HCT116 (cell line): ENCODE measurements around the gene IL36RN. TPM values are rescaled to one million over a fixed set of nuclear protein-coding genes. Genes with fewer than 3 reads are reported as not detected.

Experiments used
- ATAC-seq: fragments of 200-7000 bp; cut with Tn5 transposase; 2 replicates; pipeline ENCODE4 v1.9.1; 2020; ENCODE audit warnings: mild to moderate bottlenecking, moderate library complexity
- BruUV-seq: library from RNA; stranded (reverse); fragments of 400-500 nt; replicated peaks from 2 replicates; lab custom pipeline; 2021; lab: Mats Ljungman, UMichigan
- CTCF ChIA-PET: fragments of 300-600 bp; sonication (Branson Sonifier 250); formaldehyde crosslinking; loops from one replicate; lab custom pipeline; 2021; ENCODE audit warnings: antibody characterized with exemption; lab: Charles Lee
- POLR2A ChIA-PET: fragments of 300-600, 350-600 bp; sonication (Branson Sonifier 250); formaldehyde crosslinking; loops from one replicate; lab custom pipeline; 2021; ENCODE audit warnings: antibody characterized with exemption; lab: Charles Lee
- RAD21 ChIA-PET, 2 experiments: fragments of 300-600 bp; sonication (Branson Sonifier 250); formaldehyde crosslinking; loops; one replicate each; lab custom pipeline; 2023; ENCODE audit warnings: low total read pairs in 2 of 2; ENCODE audit not compliant: uncharacterized antibody in 2 of 2, unreplicated experiment in 2 of 2, low non-redundant PET in 1 of 2; lab: Charles Lee
- DNase-seq: peaks from one replicate; pipeline ENCODE4 v3.0.0-alpha.2; 2010; ENCODE audit warnings: low read depth, low spot score
- H2AFZ ChIP-seq: fragments of 200-600 bp; shearing (Covaris generic), sonication (generic); 2 replicates; pipeline ENCODE4 v1.6.1; 2017; ENCODE audit warnings: low read depth, mixed run types, mixed read lengths, antibody characterized with exemption, low read length; ENCODE audit not compliant: poor library complexity, severe bottlenecking
- H3K27ac ChIP-seq: 2 replicates; pipeline ENCODE4 v1.5.1; 2012; ENCODE audit warnings: low read depth, low read length
- H3K27me3 ChIP-seq: fragments of 200-600 bp; sonication (generic); 2 replicates; pipeline ENCODE4 v1.6.1; 2016; ENCODE audit warnings: mixed run types, low read length, mixed read lengths; ENCODE audit not compliant: insufficient read depth
- H3K36me3 ChIP-seq, 2 experiments: fragments of 200-500 bp in 1 of 2; fragments of 200-600 bp in 1 of 2; sonication (Bioruptor generic) in 1 of 2; sonication (generic) in 1 of 2; 2 replicates each; pipeline versions ENCODE4 v1.5.1 to v1.6.1; 2014 to 2016; ENCODE audit warnings: low read length in 2 of 2, inconsistent platforms in 1 of 2, mixed read lengths in 1 of 2, mixed run types in 1 of 2; ENCODE audit not compliant: insufficient read depth in 2 of 2, control insufficient read depth in 1 of 2
- H3K4me1 ChIP-seq, 2 experiments: fragments of 200-600 bp in 1 of 2; sonication (generic) in 1 of 2; 2 replicates each; pipeline versions ENCODE4 v1.5.1 to v1.6.1; 2012 to 2017; ENCODE audit warnings: low read length in 2 of 2, inconsistent platforms in 1 of 2, mild to moderate bottlenecking in 1 of 2, mixed read lengths in 1 of 2, mixed run types in 1 of 2, moderate library complexity in 1 of 2; ENCODE audit not compliant: insufficient read depth in 2 of 2, control insufficient read depth in 1 of 2
- H3K4me2 ChIP-seq: fragments of 200-600 bp; sonication (generic); 2 replicates; pipeline ENCODE4 v1.6.1; 2017; ENCODE audit warnings: mixed run types, low read length, mixed read lengths
- H3K4me3 ChIP-seq, 2 experiments: fragments of 200-600 bp in 1 of 2; sonication (generic) in 1 of 2; replicated peaks in 1 of 2; 2 replicates each; pipeline ENCODE4 v1.5.1; 2011 to 2016; ENCODE audit warnings: low read length in 2 of 2, control low read depth in 1 of 2, low read depth in 1 of 2, mild to moderate bottlenecking in 1 of 2, mixed read lengths in 1 of 2, mixed run types in 1 of 2
- H3K79me2 ChIP-seq: fragments of 200-600 bp; sonication (generic); 2 replicates; pipeline ENCODE4 v1.6.1; 2017; ENCODE audit warnings: mild to moderate bottlenecking, mixed run types, low read length, moderate library complexity, mixed read lengths; ENCODE audit not compliant: insufficient read depth
- H3K9ac ChIP-seq: fragments of 200-600 bp; sonication (generic); 2 replicates; pipeline ENCODE4 v1.6.1; 2016; ENCODE audit warnings: low read length, mixed read lengths
- H3K9me2 ChIP-seq: fragments of 200-600 bp; sonication (generic), shearing (Covaris generic); 2 replicates; pipeline ENCODE4 v1.6.1; 2017; ENCODE audit warnings: mixed run types, mild to moderate bottlenecking, moderate library complexity; ENCODE audit not compliant: insufficient read depth
- H3K9me3 ChIP-seq, 2 experiments: fragments of 200-500 bp in 1 of 2; fragments of 200-600 bp in 1 of 2; sonication (Bioruptor generic) in 1 of 2; sonication (generic) in 1 of 2; 2 replicates each; pipeline ENCODE4 v1.6.1; 2014 to 2017; ENCODE audit warnings: low read length in 2 of 2, mixed read lengths in 2 of 2, inconsistent platforms in 1 of 2, low read depth in 1 of 2, mild to moderate bottlenecking in 1 of 2, mixed run types in 1 of 2, moderate library complexity in 1 of 2; ENCODE audit not compliant: control insufficient read depth in 1 of 2, insufficient read depth in 1 of 2
- H4K20me1 ChIP-seq: fragments of 200-600 bp; sonication (generic), shearing (Covaris generic); 2 replicates; pipeline ENCODE4 v1.6.1; 2017; ENCODE audit warnings: mixed run types, mild to moderate bottlenecking, moderate library complexity; ENCODE audit not compliant: insufficient read depth
- ATF3 ChIP-seq: IDR thresholded peaks from 2 replicates; pipeline ENCODE4 v1.6.1; 2012
- CBX3 ChIP-seq: IDR thresholded peaks from 2 replicates; pipeline ENCODE4 v1.6.1; 2012; ENCODE audit warnings: low read depth
- CEBPB ChIP-seq: IDR thresholded peaks from 2 replicates; pipeline ENCODE4 v1.6.1; 2012; ENCODE audit warnings: low read depth
- EGR1 ChIP-seq: IDR thresholded peaks from 2 replicates; pipeline ENCODE4 v1.6.1; 2012; ENCODE audit warnings: low read depth
- ELF1 ChIP-seq: IDR thresholded peaks from 2 replicates; pipeline ENCODE4 v1.6.1; 2012; ENCODE audit warnings: low read depth, borderline replicate concordance
- EZH2 ChIP-seq: fragments of 200-600 bp; sonication (generic); IDR thresholded peaks from 2 replicates; pipeline ENCODE4 v1.6.1; 2017; ENCODE audit warnings: antibody characterized with exemption, mixed run types
- FOSL1 ChIP-seq: IDR thresholded peaks from 2 replicates; pipeline ENCODE4 v1.6.1; 2012; ENCODE audit warnings: low read depth
- JUND ChIP-seq: IDR thresholded peaks from 2 replicates; pipeline ENCODE4 v1.6.1; 2012
- POLR2A ChIP-seq: IDR thresholded peaks from 2 replicates; pipeline ENCODE4 v1.7.0; 2011; ENCODE audit warnings: borderline replicate concordance; ENCODE audit not compliant: insufficient read depth, insufficient read length; ENCODE audit errors: extremely low read depth
- RAD21 ChIP-seq: IDR thresholded peaks from 2 replicates; pipeline ENCODE4 v1.6.1; 2012; ENCODE audit warnings: low read depth, mild to moderate bottlenecking
- SIN3A ChIP-seq: IDR thresholded peaks from 2 replicates; pipeline ENCODE4 v1.6.1; 2012; ENCODE audit warnings: low read depth
- SRF ChIP-seq: IDR thresholded peaks from 2 replicates; pipeline ENCODE4 v1.6.1; 2012; ENCODE audit warnings: low read depth
- TCF7L2 ChIP-seq: IDR thresholded peaks from 2 replicates; pipeline ENCODE4 v1.7.0; 2011; ENCODE audit warnings: borderline replicate concordance, inconsistent platforms; ENCODE audit not compliant: insufficient read depth, insufficient read length; ENCODE audit errors: extremely low read depth
- ZNF274 ChIP-seq: fragments of 200-500 bp; sonication (Bioruptor generic); IDR thresholded peaks from 2 replicates; pipeline ENCODE4 v1.6.1; 2014; ENCODE audit warnings: mild to moderate bottlenecking, low read depth, low read length, inconsistent platforms
- intact Hi-C: fragments of 100-400 bp; cut with micrococcal nuclease; formaldehyde crosslinking; loops from 2 replicates; pipeline ENCODE4 v1.10.0; 2022
- total RNA-seq: library from RNA; stranded (reverse); gene quantifications from one replicate; pipeline ENCODE4 v1.2.1, GENCODE V29; 2021; ENCODE audit not compliant: unreplicated experiment
- TF ChIP-seq, protein P1 (sequence below): IDR thresholded peaks from 2 replicates; pipeline ENCODE4 v1.6.1; 2011; ENCODE audit warnings: mild to moderate bottlenecking, low read length, moderate library complexity; ENCODE audit not compliant: insufficient replicate concordance; ENCODE audit errors: extremely low read depth
- TF ChIP-seq, protein P2 (sequence below): IDR thresholded peaks from 2 replicates; pipeline ENCODE4 v1.6.1; 2012; ENCODE audit warnings: low read depth

The IL36RN gene
- total RNA-seq, 1 experiment from 2014 or later, result not detected

DNA sequence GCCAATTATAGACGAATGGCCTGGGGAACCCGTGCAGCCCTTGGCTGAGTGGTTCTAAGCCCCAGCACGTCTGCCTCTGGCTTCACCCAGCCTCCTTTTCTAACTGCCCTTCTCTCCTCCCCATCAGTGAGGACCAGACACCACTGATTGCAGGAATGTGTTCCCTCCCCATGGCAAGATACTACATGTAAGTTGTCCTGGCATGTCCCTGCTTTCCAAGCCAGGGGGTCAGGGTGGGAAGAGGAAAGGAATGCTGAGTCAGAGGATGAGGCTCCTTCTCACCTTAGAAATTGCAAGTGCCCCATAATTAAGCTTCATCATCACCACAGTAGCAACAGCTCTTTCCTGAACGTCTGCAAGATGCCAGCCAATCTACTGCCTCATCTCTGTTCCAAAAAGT, 13.6 kb downstream of the IL36RN start (continued):
- TF ChIP-seq, protein P1, sequence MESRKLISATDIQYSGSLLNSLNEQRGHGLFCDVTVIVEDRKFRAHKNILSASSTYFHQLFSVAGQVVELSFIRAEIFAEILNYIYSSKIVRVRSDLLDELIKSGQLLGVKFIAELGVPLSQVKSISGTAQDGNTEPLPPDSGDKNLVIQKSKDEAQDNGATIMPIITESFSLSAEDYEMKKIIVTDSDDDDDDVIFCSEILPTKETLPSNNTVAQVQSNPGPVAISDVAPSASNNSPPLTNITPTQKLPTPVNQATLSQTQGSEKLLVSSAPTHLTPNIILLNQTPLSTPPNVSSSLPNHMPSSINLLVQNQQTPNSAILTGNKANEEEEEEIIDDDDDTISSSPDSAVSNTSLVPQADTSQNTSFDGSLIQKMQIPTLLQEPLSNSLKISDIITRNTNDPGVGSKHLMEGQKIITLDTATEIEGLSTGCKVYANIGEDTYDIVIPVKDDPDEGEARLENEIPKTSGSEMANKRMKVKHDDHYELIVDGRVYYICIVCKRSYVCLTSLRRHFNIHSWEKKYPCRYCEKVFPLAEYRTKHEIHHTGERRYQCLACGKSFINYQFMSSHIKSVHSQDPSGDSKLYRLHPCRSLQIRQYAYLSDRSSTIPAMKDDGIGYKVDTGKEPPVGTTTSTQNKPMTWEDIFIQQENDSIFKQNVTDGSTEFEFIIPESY, result no peak
- TF ChIP-seq ELF1 (no peak), RAD21 (no peak), SIN3A (no peak)

- ChIA-PET POLR2A (no interaction called here), RAD21 (no interaction called here), CTCF (no interaction called here)
- no peak overlapping the region for H3K9ac ChIP-seq
- no peak overlapping the region for H3K4me3 ChIP-seq
- no peaks in the 10 kb centered on the region for H3K9me2 ChIP-seq
- H3K4me2 ChIP-seq, result no peak overlapping the region
- H3K27ac ChIP-seq, result no peak overlapping the region
- H3K79me2 ChIP-seq, result no peaks in the 10 kb centered on the region
- H3K4me1 ChIP-seq, result peaks cover 3 to 13% of the 10 kb centered on the region in 2 experiments; a peak in 3 of 4 replicates
- no peaks in the 10 kb centered on the region for H4K20me1 ChIP-seq
- no peak overlapping the region for H2AFZ ChIP-seq
- H3K36me3 ChIP-seq, result no peaks in the 10 kb centered on the region
- BruUV-seq, result no TSS peak
- TF ChIP-seq POLR2A (no peak), EGR1 (no peak), ATF3 (no peak), CBX3 (no peak), ZNF274 (no peak), FOSL1 (no peak), TCF7L2 (no peak), RAD21 (no peak), CEBPB (no peak), JUND (no peak), SRF (no peak), SIN3A (no peak), EZH2 (no peak)
- TF ChIP-seq, protein P2, sequence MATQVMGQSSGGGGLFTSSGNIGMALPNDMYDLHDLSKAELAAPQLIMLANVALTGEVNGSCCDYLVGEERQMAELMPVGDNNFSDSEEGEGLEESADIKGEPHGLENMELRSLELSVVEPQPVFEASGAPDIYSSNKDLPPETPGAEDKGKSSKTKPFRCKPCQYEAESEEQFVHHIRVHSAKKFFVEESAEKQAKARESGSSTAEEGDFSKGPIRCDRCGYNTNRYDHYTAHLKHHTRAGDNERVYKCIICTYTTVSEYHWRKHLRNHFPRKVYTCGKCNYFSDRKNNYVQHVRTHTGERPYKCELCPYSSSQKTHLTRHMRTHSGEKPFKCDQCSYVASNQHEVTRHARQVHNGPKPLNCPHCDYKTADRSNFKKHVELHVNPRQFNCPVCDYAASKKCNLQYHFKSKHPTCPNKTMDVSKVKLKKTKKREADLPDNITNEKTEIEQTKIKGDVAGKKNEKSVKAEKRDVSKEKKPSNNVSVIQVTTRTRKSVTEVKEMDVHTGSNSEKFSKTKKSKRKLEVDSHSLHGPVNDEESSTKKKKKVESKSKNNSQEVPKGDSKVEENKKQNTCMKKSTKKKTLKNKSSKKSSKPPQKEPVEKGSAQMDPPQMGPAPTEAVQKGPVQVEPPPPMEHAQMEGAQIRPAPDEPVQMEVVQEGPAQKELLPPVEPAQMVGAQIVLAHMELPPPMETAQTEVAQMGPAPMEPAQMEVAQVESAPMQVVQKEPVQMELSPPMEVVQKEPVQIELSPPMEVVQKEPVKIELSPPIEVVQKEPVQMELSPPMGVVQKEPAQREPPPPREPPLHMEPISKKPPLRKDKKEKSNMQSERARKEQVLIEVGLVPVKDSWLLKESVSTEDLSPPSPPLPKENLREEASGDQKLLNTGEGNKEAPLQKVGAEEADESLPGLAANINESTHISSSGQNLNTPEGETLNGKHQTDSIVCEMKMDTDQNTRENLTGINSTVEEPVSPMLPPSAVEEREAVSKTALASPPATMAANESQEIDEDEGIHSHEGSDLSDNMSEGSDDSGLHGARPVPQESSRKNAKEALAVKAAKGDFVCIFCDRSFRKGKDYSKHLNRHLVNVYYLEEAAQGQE, result no peak
- TF ChIP-seq, protein P1, result no peak
- ATAC-seq (no peak), DNase-seq (no peak)
- intact Hi-C loops, result no loop called here
- no peaks in the 10 kb centered on the region for H3K27me3 ChIP-seq
- H3K9me3 ChIP-seq, result no peaks in the 10 kb centered on the region
These were observed 14.4 kb downstream of the IL36RN start for GRCh38 chr2:113073325-113073834.
